HG03439 (cell line): ENCODE results near the gene NPL.

Experiments used
- ATAC-seq: cut with Tn5 transposase; IDR thresholded peaks from one replicate; pipeline ENCODE4 v1.9.1; 2021; ENCODE audit warnings: mild to moderate bottlenecking, moderate library complexity; ENCODE audit not compliant: unreplicated experiment

NPL gene

DNA sequence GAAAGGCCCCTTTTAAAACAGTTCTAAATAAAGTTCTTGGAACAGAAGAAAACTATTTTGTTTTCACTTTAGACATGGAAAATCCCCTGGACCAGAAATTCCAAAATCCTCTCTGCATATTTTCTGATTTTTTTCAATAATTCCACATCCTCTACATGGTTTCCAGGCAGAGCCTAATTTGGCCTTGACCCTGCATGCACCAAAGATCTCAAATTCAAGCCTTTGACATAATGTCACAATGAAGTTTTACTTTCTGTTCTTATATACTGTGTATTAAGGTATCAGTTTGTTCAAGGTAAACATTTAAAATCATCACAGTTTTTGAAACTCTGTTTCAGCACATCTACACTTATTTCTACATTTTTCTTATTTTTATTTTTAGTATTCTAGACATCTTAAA lies 12.2 kb upstream of the NPL start:
- ATAC-seq, result no peak

DNA sequence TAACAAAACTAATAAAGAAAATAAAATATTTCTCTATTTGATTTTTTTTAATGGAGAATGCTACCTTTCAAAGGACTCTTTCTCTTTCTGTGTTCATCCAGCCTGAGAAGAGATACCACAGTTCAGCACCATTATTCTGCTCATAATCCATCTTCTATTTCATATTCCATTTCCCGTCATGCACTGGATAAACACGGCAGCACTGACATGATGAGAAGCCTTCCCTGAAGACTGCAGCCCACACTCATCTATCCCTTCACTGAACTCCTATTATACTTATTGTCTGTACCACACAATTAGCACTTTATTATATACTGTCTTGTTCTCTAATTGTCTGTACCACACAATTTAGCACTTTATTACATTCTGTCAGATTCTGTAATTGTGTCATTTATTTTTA lies 10.7 kb upstream of the NPL start:
- no peak for ATAC-seq

DNA sequence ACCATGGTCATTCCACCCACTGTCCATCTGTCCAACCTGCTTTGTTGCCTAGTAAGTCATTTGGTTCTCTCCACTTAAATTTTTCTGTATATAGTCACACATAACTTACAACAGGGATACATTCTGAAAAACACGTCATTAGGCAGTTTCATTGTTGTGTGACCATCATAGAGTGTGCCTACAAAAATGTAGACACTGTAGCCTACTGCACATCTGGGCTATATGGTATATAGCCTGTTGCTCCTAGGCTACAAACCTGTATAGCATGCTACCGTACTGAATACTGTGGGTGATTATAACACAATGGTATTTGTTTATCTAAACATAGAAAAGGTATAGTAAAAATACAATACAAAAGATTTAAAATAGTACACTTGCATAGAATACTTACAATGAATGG lies 10.0 kb upstream of the NPL start:
- no peak for ATAC-seq

DNA sequence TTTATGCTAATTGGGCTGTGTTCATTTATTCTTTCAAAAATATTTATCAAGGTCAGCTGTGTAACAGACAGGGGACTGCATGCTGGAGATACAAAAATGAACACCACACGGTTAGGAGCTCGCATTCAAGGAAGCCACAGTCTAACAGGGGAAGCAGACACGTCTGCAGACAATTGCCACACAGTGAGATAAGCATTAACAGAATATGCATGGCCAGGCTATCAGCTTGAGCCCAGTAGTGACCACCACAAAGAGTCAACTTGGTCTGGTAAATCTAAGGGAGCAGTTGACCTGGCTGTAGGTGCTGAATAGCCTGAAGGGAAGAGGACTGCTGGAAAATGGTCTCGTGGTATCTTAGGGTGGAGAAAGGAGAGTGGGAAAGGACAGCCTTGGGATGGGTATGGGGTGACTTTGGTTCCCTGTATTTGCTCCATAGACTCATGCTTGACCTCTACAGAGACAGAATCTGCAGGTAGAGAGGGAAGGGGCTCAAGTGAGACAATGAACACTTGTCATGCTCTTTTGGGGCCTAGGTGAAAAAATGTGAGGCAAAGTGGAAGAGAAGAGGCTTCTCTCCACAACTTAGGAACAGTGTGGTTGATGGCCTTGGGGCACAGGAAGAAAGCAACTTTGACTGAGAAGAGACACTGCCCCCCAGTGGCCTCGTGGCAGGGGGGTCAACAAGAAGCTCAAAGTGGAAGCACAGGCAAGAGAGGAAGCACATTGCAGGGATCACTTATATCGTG lies 7.6 kb upstream of the NPL start:
- ATAC-seq, result peak; percentile 53

DNA sequence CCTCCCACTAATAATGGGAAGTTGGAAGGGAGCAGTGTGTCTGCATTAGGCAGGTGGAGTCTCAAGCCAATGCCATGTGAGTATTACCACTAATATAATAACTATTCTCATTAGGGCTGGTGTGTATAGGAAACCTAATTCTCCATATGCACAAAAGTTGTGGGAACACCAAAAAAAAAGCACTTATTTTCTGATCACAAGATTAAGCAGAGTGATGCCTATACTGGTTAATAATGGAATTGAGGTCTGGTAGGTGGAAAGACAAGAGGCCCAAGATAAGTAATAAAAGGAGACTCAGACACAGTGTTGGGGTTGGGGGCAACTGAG lies 7.0 kb upstream of the NPL start:
- no peak for ATAC-seq

DNA sequence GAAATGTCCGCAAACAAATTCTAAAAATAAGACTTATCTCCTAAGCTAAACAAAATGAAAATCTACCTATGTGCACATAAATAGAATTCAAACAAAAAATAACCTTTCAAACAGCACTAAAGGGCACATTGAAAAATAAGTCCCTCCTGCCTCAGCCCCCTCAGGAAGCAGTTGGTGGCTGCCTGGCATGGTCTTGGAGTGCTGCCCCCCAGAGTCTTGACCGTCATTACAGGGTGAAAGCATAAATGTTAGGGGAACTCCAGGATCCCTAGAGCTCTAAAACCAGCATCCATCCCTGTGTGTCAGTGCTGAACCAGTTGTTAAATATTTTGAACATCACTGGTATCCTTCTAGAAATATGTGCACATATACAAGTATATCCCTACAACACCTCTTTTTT lies 6.5 kb upstream of the NPL start:
- ATAC-seq, result no peak

DNA sequence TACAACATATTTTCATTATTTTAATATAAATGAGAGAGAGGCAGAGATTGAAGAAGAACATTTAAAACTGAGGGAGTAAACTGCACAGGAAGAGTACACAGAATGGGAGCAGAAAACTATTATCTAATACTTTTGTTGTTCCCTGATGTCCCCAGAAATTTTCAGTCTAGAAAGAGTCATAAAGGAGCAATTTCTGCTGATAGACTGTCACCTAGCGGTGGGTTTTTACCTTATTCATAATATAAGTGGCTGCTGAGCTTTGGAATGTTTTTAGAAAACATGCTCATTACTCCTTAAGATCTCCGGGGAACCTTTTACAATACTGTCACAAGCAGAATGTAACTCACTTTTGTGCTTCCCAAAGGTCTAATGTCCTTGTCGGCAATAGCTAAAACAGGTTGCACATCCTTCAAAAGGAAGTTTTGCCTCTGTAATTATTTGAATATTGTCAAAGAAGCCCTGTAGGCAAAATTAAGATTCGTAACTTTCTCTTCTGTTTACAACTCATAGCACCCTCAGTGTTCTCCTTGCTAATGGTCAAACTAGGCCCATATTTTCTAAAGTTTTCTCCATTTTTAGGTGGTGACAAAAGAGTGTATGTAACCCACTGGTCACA lies 4.9 kb upstream of the NPL start:
- ATAC-seq, result no peak

DNA sequence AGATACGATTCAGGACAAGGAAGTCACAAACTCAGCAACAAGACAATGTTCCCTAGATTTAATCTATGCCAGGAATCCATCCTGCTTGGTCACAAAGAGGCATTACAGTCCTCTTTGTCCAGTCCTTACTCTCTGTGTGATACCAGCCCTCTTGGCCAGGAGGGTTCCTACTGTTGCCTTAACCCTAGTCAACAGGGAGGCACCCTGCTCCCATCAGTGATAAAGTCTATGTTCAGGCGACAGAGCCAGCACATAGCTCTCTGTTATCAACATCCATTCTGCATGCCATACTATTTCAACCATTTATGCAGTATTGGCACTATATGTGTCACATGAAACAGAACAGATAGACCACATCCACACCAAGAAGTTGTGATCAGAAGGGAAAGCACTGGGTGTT lies 4.4 kb upstream of the NPL start:
- ATAC-seq, result no peak

DNA sequence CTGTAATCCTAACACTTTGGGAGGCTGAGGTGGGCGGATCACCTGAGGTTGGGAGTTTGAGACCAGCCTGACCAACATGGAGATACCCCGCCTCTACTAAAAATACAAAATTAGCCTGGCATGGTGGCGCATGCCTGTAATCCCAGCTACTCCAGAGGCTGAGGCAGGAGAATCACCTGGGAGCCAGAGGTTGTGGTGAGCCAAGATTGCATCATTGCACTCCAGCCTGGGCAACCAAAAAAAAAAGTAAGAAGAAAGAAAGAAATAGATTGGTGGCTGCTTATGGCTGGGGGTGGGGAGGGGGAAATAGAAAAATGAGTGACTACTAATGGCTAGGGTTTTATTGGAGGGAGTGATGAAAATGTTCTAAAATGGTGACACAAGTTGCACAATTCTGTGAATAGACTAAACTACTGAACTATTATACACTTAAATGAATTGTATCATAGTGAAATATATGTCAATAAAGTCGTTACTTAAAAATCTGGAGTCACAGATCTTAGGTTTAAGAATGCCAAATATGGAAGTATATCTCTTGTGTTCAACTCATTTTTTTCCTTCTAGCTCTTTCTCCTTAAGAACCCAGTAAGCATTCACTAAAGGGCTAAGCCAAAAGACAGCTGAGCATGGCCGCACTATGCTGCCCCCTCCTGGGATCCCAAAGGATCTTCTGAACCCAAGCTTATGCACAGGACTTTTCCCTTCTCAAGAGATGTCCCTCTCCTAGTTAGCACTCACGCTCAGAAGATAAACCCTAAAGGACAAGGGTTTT lies 3.2 kb upstream of the NPL start:
- no peak for ATAC-seq

DNA sequence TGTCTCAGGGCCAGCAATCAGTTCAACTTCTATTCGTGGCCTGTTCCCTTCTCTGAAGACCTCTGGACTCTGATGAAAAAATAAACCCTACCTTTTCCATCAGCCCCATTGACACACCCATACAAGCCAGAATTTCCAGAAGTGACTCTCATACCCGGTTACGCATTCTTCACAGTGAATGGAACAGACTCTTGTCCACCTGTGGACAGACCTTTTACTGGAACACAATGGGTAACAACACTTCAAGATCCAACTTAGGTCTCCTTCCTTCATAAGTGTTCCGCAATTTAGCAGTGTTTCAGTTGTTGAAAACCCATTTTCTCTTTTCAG lies 2.6 kb upstream of the NPL start:
- no peak for ATAC-seq

DNA sequence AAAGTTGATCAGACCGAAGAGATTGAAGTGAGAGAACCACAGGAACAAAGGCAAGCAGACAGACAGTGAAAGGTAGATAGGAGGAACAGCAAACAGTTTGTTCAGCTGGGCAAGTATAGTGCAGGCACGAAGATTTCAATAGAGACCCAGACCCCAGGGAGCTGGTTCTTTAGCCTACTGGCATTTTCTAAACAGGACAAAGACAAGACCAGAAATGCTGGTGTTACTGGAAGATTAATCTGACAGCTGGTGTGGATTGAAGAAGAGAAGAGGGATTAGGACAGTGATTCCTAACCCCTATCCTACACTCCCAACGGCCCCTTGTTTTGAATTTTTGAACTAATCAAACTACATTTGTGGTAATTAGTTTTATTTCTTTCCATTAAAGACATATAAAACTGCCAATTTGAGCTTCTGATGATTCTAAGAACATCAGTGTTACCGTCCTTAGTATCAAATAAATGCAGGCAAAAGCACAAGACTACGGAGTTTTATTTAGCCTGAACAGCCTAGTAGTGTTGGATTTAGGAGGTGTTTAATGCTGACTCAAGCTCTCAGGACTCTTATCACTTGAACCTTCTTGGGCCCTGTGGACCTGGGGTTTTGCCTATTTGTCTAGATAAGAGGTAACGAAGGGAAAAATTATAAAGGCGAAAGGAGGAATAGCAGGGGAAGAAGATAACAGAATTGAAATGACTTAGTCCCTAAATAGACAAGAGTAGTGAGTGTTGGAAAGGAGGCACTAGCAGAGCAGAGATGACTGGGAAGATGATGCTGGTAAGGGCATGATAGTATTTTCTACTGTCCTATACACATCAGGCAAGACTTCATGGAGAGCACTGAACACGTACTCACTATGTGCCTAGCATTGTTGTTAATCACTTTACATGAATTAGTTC lies 2.0 kb downstream of the NPL start:
- ATAC-seq, result no peak

DNA sequence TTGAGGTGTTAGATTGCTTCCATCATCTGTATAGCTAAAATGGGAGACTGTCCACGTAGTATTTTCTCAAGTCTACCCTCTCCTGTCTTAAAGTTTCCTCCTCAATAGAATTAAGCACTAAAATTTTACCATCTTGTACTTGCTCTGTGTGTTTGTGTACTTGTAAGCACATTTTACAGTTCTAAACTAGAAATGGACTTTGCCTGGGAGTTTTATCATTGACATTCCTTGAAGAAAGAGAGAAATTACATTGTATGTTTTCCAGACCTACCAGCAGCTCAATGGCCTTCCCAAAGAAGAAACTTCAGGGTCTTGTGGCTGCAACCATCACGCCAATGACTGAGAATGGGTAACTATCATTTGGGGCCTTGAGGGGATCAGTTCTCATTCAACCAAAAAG lies 4.5 kb downstream of the NPL start:
- no peak for ATAC-seq

DNA sequence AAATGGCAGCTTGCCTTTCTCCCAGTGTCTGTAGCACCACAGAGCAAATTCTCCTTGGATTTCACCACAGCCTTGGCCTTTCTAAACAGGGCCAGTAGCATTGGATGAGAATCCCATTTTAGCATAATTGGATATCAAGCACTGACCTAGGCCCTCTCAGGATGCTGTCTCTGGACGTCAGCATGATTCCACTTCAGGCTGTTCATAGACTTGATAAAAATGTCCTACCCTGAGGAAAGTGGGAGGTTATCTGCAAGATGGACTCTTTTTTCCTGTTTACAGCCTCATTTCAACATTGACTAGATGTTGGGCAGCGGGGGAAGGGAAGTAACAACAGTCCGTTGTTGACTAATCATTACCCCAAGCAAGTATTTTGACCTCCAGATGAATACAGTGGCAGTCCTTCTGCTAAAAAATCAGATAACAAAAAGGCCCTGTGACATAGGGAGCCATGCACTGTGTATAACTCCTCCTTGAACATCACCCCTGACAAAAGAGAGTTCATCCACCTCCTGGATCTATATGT lies 5.2 kb downstream of the NPL start:
- no peak for ATAC-seq

DNA sequence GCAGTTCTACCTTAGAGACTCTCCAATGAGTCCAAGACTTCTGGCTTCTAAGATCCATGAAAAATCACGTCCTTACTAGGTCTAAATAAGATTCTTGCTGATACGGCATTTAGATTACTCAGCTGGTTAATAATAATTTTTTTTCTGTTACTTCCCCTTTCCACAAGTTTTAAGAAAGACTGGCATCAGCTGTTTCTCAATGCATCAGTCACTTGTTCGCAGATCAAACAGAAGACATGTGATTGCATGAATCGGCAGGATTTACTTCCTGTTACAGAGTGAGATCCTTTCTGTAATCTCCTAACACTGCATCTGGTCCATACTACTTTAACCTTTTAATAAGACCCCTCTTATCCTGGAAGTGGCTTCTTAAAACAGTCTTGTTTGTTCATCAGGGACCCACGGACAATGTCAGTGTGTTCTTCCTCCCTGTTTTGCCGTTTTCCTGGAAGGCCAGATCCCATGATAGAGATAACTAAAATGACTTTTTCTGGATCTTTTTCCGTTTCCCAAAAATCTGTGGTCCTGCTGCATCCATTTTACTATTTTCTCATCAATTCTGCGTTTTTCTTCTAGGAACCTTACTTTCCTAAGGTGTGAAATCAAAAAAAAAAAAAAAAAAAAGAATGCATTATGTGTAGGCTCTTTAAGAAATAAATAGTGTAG lies 6.1 kb downstream of the NPL start:
- ATAC-seq, result no peak

DNA sequence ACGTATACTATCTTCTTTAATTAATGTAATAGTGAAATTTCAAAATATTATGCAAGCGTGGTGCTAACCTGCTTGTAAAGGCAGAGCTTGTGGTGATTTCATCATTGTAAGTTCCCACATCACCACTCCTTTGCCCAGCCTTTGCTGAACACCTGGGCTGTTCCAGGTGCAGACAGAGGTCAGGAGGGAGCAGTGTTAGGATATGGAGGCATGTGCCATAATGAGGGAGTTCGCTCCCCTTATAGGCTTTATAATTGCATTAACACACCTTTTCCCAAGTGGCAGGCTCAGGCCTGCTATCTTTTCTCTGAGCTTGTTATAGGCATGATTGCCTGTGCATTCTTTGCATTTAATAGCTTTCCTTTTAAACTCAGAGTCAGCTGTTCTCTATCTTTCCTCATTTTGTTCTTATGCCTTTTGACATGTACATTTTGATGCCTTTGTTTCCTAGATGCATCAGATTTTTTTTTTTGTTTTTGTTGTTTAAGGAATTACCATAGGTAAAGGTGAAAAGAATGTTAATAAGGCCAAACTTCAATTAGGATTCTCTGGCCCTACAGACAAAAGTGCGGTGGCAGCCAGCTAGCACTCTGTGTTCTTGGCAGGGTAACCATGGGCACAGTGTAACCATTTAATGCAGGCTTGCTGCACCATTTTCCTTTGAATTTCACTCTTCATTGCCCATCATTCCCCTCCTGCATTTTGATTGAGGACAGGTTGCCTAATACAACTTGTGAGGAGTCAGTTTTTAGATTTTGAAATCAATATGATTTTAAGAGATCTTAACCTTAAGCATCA lies 12.6 kb downstream of the NPL start:
- no peak for ATAC-seq

DNA sequence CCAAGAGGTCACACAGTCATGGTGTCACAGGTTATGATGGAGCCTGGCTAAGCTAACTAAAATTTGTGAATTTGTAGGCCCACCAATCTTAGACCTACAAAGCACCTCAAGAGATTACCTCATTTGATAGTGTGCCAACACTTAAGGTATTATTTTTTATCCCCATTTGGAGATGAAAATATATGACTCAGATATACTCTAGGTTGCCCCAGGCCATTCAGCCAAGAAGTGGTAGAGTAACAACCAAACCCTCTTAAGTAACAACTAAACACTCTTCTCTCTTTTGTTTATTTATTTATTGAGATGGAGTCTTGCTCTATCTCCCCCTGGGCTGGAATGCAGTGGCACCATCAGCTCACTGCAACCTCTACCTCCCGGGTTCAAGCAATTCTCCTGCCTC lies 14.3 kb downstream of the NPL start:
- ATAC-seq, result no peak

DNA sequence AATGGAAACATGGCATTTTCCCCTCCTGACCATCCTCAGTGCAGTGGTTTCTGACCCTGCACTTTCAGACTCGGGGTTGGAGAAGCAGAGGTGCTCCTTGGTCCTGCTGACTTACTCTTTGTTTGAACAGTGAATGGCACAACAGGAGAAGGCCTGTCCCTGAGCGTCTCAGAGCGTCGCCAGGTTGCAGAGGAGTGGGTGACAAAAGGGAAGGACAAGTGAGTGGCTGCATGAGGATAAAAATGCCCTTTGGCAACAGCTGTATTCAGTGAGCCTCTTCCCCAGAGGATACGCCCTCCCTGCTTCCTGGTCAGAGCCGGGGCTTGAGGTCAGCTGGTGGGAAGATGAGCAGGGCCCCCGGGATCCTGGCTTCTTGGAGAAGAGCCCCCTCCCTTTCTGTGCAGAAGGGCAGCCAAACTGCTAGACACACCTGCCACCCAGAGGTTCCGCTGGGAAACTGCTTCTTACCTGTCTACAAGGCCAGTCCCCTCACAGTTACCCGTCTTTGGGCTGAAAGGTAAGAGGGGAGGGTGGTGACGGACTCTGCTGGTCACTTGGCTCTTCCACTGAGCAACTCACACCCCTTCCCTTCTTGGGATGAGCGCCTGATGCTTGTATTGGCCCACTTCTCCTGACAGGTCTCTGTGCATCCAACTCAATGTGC lies 16.6 kb downstream of the NPL start:
- no peak for ATAC-seq

DNA sequence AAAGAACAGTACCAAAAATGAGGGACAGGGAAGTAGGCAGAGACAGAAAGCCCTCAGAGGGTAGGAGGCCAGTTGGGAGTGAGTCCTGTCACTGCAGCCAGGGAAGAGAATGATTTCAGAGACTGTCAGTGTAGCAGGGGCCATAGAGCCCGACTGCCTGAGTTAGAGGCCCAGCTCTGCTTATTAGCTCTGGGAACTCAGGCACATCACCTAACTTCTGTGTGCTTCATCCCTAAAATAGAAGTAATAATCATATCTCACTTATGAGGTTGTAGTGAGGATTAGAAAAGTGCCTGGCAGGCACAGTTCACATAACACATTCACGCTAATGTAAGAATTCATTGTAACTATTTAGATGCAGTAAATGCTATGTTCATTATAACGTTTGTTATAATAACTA lies 18.3 kb downstream of the NPL start:
- ATAC-seq, result no peak

DNA sequence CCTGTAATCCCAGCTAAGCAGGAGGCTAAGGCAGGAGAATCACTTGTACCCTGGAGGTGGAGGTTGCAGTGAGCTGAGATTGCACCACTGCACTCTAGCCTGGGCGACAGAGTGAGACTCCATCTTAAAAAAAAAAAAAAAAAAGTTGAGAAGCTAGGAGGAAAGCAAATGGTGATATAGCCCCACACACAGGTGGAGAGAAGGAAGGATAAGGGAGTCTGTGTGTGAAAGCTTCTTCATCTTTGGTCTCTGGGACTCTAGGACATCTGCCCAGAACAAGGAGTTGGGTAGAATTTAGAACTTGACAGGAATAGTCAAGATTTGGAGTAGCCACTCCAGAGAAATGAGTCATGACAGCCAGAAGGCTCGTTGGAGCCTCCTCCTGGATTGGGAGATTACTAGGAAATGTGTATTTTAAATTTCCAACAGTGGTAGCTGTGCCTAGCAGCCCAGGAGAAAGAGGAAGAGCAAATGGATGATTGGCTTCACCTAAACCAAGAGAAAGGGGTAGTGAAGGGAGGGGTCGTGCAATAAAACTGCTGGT lies 19.9 kb downstream of the NPL start:
- ATAC-seq, result no peak
